Measurements from ENCODE around the gene CXorf65.

CXorf65 gene

GRCh38 chrX:71067089-71067488, 39.5 kb downstream of the CXorf65 start:
- TF ChIP-seq CTCF (IDR thresholded peaks at IDR 0.05; ENCODE audit: low read depth, low read length), result no peak
- no peak for DNase-seq (ENCODE audit: extremely low read depth, low read depth)

GRCh38 chrX:71060127-71060526, 46.4 kb downstream of the CXorf65 start:
- no peak for DNase-seq (ENCODE audit: extremely low read depth, low read depth)
- no peak for TF ChIP-seq CTCF (IDR thresholded peaks at IDR 0.05; ENCODE audit: low read depth, low read length)

- DNase-seq (ENCODE audit: extremely low read depth, low read depth), result no peak
- TF ChIP-seq CTCF (IDR thresholded peaks at IDR 0.05; ENCODE audit: low read depth, low read length), result no peak
These were observed 48.6 kb downstream of the CXorf65 start for GRCh38 chrX:71057848-71058530.

GRCh38 chrX:71056867-71057266, 49.7 kb downstream of the CXorf65 start:
- peak; percentile 29 for DNase-seq (ENCODE audit: extremely low read depth, low read depth)
- TF ChIP-seq CTCF (IDR thresholded peaks at IDR 0.05; ENCODE audit: low read depth, low read length), result no peak

Measured in AG09319 (cell line).